Lower lobe of right lung (tissue), 2 donors: Measurements from ENCODE around the gene JUN. TPM values are rescaled to one million over a fixed set of nuclear protein-coding genes. Genes with fewer than 3 reads are reported as not detected.

Experiments
- ATAC-seq, 2 donors: fragments of 200-7000 bp; cut with Tn5 transposase; one replicate each; pipeline ENCODE4 v1.9.1; 2020 to 2022; ENCODE audit warnings: mild to moderate bottlenecking in 2 of 2, moderate library complexity in 2 of 2
- DNase-seq: peaks from one replicate; pipeline ENCODE4 v3.0.0-alpha.2; 2020
- H3K27ac ChIP-seq: fragments of 200-600 bp; one replicate; pipeline ENCODE4 v1.8.0; 2022
- H3K27me3 ChIP-seq: fragments of 200-600 bp; one replicate; pipeline ENCODE4 v1.8.0; 2022; ENCODE audit warnings: low read depth
- H3K36me3 ChIP-seq: fragments of 200-600 bp; one replicate; pipeline ENCODE4 v1.8.0; 2022; ENCODE audit warnings: mild to moderate bottlenecking
- H3K4me1 ChIP-seq: fragments of 200-600 bp; one replicate; pipeline ENCODE4 v1.8.0; 2022
- H3K4me3 ChIP-seq: fragments of 200-600 bp; one replicate; pipeline ENCODE4 v1.8.0; 2022; ENCODE audit warnings: mild to moderate bottlenecking
- H3K9me3 ChIP-seq: fragments of 200-600 bp; one replicate; pipeline ENCODE4 v1.8.0; 2022
- CTCF ChIP-seq: fragments of 200-600 bp; IDR thresholded peaks from one replicate; pipeline ENCODE4 v1.8.0; 2022; ENCODE audit warnings: antibody characterized with exemption, mild to moderate bottlenecking
- intact Hi-C: fragments of 100-400 bp; cut with DNase I; formaldehyde crosslinking; loops from one replicate; pipeline ENCODE4 v1.11.0; 2022
- long read RNA-seq: library from polyadenylated mRNA; unstranded; transcript quantifications from one replicate; pipeline ENCODE4 v2.0.0, GENCODE V29; 2021
- total RNA-seq: library from RNA; stranded (reverse); fragmentation: NEBNext Ultra II Directional; extraction: Animal tissue kit (Norgen Biotek cat#: 25700); gene quantifications from one replicate; pipeline ENCODE4 v1.2.1, GENCODE V29; 2021
- donor health status: DM: no; HTN: yes; CAD: no; lungs with severe emphysema.

Gene JUN
- 118 TPM for total RNA-seq
- long read RNA-seq, transcript JUN-201 (1 exons, 3,540 nt), result major isoform, 176 of 176 reads
- long read RNA-seq, partial matches to known transcripts, result 0 of 176 reads
- long read RNA-seq, other reads (novel, unspliced or antisense), result 0 of 176 reads

DNA sequence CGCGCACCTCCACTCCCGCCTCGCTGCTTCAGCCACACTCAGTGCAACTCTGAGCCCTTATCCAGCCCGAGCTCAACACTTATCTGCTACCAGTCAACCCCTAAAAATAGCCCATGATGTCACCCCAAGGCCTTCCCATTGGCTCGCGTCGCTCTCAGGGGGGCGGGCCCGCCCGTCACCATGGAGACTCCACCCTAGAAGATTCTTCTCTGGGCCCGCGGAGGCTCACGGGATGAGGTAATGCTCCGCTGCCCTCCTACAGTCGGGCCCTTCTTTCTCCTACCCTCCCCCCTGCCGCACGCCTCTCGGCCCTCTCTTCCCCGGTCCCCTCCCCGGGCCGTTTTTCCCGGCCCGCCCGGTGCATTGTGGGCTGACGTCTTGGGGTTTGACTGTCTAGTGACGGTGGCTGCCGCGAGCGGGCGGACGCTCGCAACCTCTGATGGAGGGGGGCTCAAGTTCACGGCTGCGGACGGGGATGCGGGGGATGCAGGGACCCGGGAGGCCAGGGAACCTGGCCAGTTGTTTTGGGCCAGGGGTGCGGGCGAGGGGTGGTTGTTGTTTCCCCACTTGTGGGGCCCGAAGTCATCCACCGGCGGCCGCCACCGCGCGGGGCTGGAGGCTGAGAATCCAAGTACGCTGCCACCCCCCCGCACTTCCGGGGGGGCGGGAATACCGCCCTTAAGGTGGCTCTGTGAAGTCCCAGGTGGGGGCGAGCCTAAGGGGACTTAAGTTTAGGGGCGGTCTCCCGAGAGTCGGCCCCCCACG is at the start of gene JUN:
JUN (minus strand) TSS at position 55 of the 765 bp plus-strand sequence. CDS start 977 bp downstream, outside the sequence.
- no peak for TF ChIP-seq CTCF
- Histone ChIP-seq H3K27me3 (no peaks in the 10 kb centered on the region), H3K4me1 (peaks cover 32% of the 10 kb centered on the region), H3K36me3 (peaks cover 10% of the 10 kb centered on the region), H3K27ac (peak within 1 kb of the TSS; percentile 100), H3K4me3 (peak within 1 kb of the TSS; percentile 86), H3K9me3 (no peaks in the 10 kb centered on the region)
- intact Hi-C loops, result no loop called here
- DNase-seq, result peak; percentile 100
- peak; percentile 87 to 93 for ATAC-seq

DNA sequence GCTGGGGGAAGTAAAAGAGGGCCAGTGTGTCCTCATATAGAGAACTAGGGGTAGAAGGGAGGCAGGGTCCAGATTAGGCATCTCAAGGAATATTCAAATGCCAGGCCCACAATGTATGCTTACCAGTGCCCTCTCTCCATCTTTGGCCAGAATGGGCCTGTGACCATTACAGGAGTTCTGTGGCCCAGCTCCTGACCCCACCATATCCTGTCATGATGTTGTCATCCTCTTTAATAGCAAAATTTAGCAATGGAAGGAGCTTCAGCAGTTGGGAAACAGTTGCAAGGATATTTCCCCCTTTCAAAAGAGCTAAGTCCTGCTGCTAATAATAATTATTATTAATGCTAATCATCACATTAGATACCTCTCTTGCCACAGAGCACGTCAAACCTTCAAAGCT is 49.3 kb upstream of the JUN start:
- H3K4me1 ChIP-seq, result peaks cover 8% of the 10 kb centered on the region
- H3K4me3 ChIP-seq, result no peak overlapping the region
- intact Hi-C loops, result no loop called here
- no peaks in the 10 kb centered on the region for H3K36me3 ChIP-seq
- no peak for TF ChIP-seq CTCF
- H3K27ac ChIP-seq, result no peak overlapping the region
- H3K9me3 ChIP-seq, result no peaks in the 10 kb centered on the region
- no peak for DNase-seq
- no peak for ATAC-seq
- no peaks in the 10 kb centered on the region for H3K27me3 ChIP-seq

DNA sequence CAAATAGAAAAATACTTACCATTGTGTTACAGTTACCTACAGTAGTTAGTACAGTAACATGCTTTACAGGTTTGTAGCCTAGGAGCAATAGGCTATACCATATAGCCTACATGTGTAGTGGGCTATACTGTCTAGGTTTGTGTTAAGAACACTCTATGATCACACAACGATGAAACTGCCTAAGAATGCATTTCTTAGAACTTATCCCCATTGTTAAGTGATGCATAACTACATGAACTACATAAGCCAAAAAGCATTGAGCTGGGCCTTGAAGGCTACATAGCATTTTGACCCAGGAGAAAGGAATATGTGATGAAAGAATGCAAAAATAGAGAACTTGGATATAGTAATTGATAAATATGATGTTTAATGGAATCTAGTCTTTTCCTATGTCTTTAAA is 46.4 kb upstream of the JUN start:
- peaks cover 17% of the 10 kb centered on the region for H3K9me3 ChIP-seq
- intact Hi-C loops, result no loop called here
- no peak for ATAC-seq

GRCh38 chr1:58829866-58830265 is 46.0 kb upstream of the JUN start:
- H3K27me3 ChIP-seq, result no peaks in the 10 kb centered on the region
- no peak overlapping the region for H3K4me3 ChIP-seq
- intact Hi-C loops, result no loop called here
- H3K9me3 ChIP-seq, result peaks cover 17% of the 10 kb centered on the region
- no peak for TF ChIP-seq CTCF
- no peaks in the 10 kb centered on the region for H3K36me3 ChIP-seq
- ATAC-seq (no peak), DNase-seq (no peak)
- no peak overlapping the region for H3K27ac ChIP-seq
- peaks cover 8% of the 10 kb centered on the region for H3K4me1 ChIP-seq

More for the DNA sequence above, 46.4 kb upstream of the JUN start:
- no peaks in the 10 kb centered on the region for H3K36me3 ChIP-seq
- peaks cover 3% of the 10 kb centered on the region for H3K4me1 ChIP-seq
- no peak for DNase-seq
- no peak overlapping the region for H3K4me3 ChIP-seq
- no peaks in the 10 kb centered on the region for H3K27me3 ChIP-seq
- no peak overlapping the region for H3K27ac ChIP-seq
- no peak for TF ChIP-seq CTCF

- H3K9me3 ChIP-seq, result peaks cover 17% of the 10 kb centered on the region
- no peak for TF ChIP-seq CTCF
- no peak overlapping the region for H3K4me3 ChIP-seq
- H3K4me1 ChIP-seq, result peaks cover 12% of the 10 kb centered on the region
- H3K27ac ChIP-seq, result no peak overlapping the region
- H3K36me3 ChIP-seq, result no peaks in the 10 kb centered on the region
- intact Hi-C loops, result no loop called here
- DNase-seq (no peak), ATAC-seq (no peak)
- no peaks in the 10 kb centered on the region for H3K27me3 ChIP-seq
Observed at GRCh38 chr1:58827298-58827697, 43.5 kb upstream of the JUN start.
